ENCODE data around the gene MSMO1. TPM values are rescaled to one million over a fixed set of nuclear protein-coding genes. Genes with fewer than 3 reads are reported as not detected.
"Not testable (repeated sequence)": the region's sequence is repeated elsewhere in the genome, so short reads cannot be mapped to it uniquely, and the experiment has no call there.

The MSMO1 gene
- total RNA-seq, 1 donor from 2014 or later: 206 TPM

GRCh38 chr4:165331359-165331758 is 3.9 kb downstream of the MSMO1 start:
- DNase-seq (ENCODE audit: low read depth): peak; percentile 28
- TF ChIP-seq CTCF (IDR thresholded peaks at IDR 0.05; ENCODE audit: insufficient read depth, low read length, severe bottlenecking): no peak
- FAIRE-seq: no peak
- Histone ChIP-seq H3K4me3 (ENCODE audit: low read depth, low read length) (no peak overlapping the region), H3K27me3 (ENCODE audit: control insufficient read depth, insufficient read depth, low read length) (no peaks in the 10 kb centered on the region), H3K36me3 (ENCODE audit: control insufficient read depth, insufficient read depth, low read length) (peaks cover 3% of the 10 kb centered on the region)

- H3K36me3 ChIP-seq (ENCODE audit: control insufficient read depth, insufficient read depth, low read length): peaks cover 4% of the 10 kb centered on the region
- no peak for TF ChIP-seq CTCF (IDR thresholded peaks at IDR 0.05; ENCODE audit: insufficient read depth, low read length, severe bottlenecking)
These were observed 4.4 kb downstream of the MSMO1 start for GRCh38 chr4:165331823-165332222.

GRCh38 chr4:165332502-165332901 is 5.0 kb downstream of the MSMO1 start:
- no peak for FAIRE-seq
- no peak for DNase-seq (ENCODE audit: low read depth)
- Histone ChIP-seq H3K27me3 (ENCODE audit: control insufficient read depth, insufficient read depth, low read length) (no peaks in the 10 kb centered on the region), H3K4me3 (ENCODE audit: low read depth, low read length) (no peak overlapping the region), H3K36me3 (ENCODE audit: control insufficient read depth, insufficient read depth, low read length) (peaks cover 4% of the 10 kb centered on the region)
- no peak for TF ChIP-seq CTCF (IDR thresholded peaks at IDR 0.05; ENCODE audit: insufficient read depth, low read length, severe bottlenecking)

More at GRCh38 chr4:165331823-165332222, 4.4 kb downstream of the MSMO1 start:
- DNase-seq (ENCODE audit: low read depth) (no peak), FAIRE-seq (no peak)
- Histone ChIP-seq H3K27me3 (ENCODE audit: control insufficient read depth, insufficient read depth, low read length) (no peaks in the 10 kb centered on the region), H3K4me3 (ENCODE audit: low read depth, low read length) (no peak overlapping the region)

GRCh38 chr4:165335163-165335703 is 7.8 kb downstream of the MSMO1 start:
- FAIRE-seq (no peak), DNase-seq (ENCODE audit: low read depth) (no peak)
- no peak overlapping the region for H3K4me3 ChIP-seq (ENCODE audit: low read depth, low read length)
- H3K27me3 ChIP-seq (ENCODE audit: control insufficient read depth, insufficient read depth, low read length): no peaks in the 10 kb centered on the region
- no peak for TF ChIP-seq CTCF (IDR thresholded peaks at IDR 0.05; ENCODE audit: insufficient read depth, low read length, severe bottlenecking)
- H3K36me3 ChIP-seq (ENCODE audit: control insufficient read depth, insufficient read depth, low read length): peaks cover 12% of the 10 kb centered on the region

GRCh38 chr4:165336743-165337142 is 9.3 kb downstream of the MSMO1 start:
- FAIRE-seq (no peak), DNase-seq (ENCODE audit: low read depth) (no peak)
- no peak for TF ChIP-seq CTCF (IDR thresholded peaks at IDR 0.05; ENCODE audit: insufficient read depth, low read length, severe bottlenecking)
- no peaks in the 10 kb centered on the region for H3K27me3 ChIP-seq (ENCODE audit: control insufficient read depth, insufficient read depth, low read length)
- peaks cover 11% of the 10 kb centered on the region for H3K36me3 ChIP-seq (ENCODE audit: control insufficient read depth, insufficient read depth, low read length)
- no peak overlapping the region for H3K4me3 ChIP-seq (ENCODE audit: low read depth, low read length)

GRCh38 chr4:165342340-165342739 is 14.9 kb downstream of the MSMO1 start:
- H3K4me3 ChIP-seq (ENCODE audit: low read depth, low read length); H3K27me3 ChIP-seq (ENCODE audit: control insufficient read depth, insufficient read depth, low read length); FAIRE-seq; DNase-seq (ENCODE audit: low read depth); H3K36me3 ChIP-seq (ENCODE audit: control insufficient read depth, insufficient read depth, low read length): not testable (repeated sequence)

Data from bronchial epithelial cell (primary cell).